Ovary (tissue), 3 donors: ENCODE data around the gene MECR.

Source experiments
- CTCF ChIP-seq, 3 donors: fragments of 450-650 bp in 2 of 3; fragments of 200-600 bp in 1 of 3; IDR thresholded peaks; one replicate each; pipeline versions ENCODE4 v1.5.1 to v1.8.0; 2016 to 2022; ENCODE audit warnings: antibody characterized with exemption in 3 of 3, mild to moderate bottlenecking in 1 of 3
- EP300 ChIP-seq: sonication (generic); formaldehyde crosslinking; IDR thresholded peaks from one replicate; pipeline ENCODE4 v1.6.1; 2017; ENCODE audit warnings: antibody characterized with exemption
- POLR2A ChIP-seq: fragments of 450-650 bp; IDR thresholded peaks from one replicate; pipeline ENCODE4 v1.6.1; 2017; ENCODE audit warnings: antibody characterized with exemption, mild to moderate bottlenecking, moderate library complexity
- donor health status: DM: no; HTN: no; CAD: no.

- no peak for TF ChIP-seq POLR2A
- TF ChIP-seq CTCF (IDR thresholded peaks at IDR 0.05) = no peak
- TF ChIP-seq EP300 = no peak
Observed at GRCh38 chr1:29245261-29245660, 14.5 kb upstream of the MECR start.
